Daoy (cell line): ENCODE measurements around the gene PAPOLA. TPM values are rescaled to one million over a fixed set of nuclear protein-coding genes. Genes with fewer than 3 reads are reported as not detected.

Experiments
- DNase-seq: peaks from one replicate; pipeline ENCODE4 v3.0.0-alpha.2; 2015; ENCODE audit warnings: low read depth
- total RNA-seq: library from RNA; depleted of rRNA; stranded (reverse); fragments of >200 nt; shearing (Covaris generic); gene quantifications from 2 replicates; pipeline ENCODE4 v1.2.3, GENCODE V29; 2014

PAPOLA gene
- total RNA-seq, 1 experiment from 2014 or later = 93.3 TPM

DNA sequence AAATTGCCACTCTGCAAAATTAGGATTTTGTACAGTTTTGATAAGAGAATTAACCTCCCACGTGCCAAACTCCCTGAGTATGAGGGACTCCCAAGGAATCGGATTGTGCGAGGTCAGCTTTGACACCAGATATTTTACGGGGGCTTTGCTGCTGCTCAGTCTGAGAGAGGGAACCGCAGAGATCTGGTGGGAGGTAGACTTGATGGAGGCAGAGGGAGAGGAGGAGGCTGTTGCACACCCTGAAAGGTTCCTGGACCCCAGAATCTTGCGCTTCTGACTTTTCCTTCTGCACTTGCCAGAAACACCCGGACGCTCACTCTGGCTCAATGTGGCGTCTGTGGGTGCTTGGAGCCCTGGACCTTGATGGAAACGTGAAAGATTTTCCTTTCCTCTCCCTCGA lies 83.9 kb downstream of the PAPOLA start:
- no peak for DNase-seq

DNA sequence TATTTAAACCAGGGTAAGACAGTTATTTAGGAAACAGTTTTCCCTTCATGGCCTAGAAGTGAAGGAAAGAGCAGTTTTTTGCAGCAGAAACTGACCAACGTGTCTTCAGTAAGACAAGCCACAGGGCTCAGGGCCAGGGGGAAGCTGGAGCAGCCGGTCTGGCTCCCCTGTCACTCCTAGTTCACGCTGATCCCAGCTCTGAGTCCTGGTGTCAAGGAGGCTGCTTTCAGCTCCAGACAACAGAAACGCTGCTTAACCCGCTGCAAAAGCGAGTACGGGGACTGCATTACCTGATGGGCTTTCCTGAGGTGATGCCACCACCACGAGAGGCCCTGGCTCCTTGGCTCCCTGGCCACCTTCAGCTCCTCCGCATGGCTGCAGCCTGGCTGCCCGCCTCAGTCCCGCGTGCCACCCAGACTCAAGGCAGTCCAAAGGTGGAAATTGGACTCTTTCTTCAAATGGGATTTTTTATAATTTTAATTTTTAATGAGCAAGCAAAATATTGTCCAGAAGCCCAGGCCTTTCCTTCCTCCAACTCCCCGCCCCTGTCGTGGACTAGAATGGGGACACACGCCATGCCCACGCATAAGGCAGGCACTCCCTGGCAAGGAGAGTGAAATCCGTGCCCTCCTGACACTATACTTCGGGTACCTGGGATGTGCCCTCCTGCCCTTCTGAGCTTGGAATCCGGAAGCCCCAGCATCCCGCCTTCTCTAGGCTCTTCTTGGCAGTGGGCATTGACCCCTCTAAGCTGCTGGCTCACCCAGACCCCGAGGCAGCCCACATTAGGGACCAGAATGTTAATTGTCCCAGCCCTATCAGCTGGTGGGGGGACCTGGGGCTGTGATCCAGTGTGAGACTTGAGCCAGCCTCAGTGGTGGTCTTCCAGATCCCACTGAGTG lies 85.0 kb downstream of the PAPOLA start:
- no peak for DNase-seq

DNA sequence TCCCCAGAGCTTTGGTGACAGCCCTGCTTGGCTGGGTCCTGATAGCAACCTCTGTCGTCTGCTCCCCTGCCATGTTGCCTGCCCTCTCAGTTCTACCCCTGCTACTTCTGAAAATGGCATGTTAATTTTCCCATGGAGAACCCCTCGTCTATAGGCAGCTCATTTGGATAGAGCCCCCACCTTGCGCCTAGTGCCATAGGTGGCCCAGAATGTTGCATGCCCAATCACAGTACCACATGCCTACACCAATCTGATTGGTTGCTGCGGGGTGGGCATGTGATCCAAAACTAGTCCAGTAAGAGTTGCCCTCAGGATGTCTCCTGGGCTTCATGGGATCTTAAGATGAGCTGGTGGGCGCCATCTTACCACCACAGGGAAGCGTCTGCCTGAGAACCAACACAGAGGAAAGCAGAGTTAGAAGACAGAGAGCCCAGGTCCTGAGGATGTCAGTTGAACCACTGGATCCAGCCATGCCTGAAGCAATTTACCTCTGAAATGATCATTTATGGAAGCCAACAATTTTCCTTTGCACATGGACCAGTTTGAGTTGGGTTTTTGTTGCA lies 85.7 kb downstream of the PAPOLA start:
- DNase-seq = no peak

GRCh38 chr14:96588410-96589257 lies 86.5 kb downstream of the PAPOLA start:
- DNase-seq = no peak

GRCh38 chr14:96589577-96589976 lies 87.4 kb downstream of the PAPOLA start:
- no peak for DNase-seq

DNA sequence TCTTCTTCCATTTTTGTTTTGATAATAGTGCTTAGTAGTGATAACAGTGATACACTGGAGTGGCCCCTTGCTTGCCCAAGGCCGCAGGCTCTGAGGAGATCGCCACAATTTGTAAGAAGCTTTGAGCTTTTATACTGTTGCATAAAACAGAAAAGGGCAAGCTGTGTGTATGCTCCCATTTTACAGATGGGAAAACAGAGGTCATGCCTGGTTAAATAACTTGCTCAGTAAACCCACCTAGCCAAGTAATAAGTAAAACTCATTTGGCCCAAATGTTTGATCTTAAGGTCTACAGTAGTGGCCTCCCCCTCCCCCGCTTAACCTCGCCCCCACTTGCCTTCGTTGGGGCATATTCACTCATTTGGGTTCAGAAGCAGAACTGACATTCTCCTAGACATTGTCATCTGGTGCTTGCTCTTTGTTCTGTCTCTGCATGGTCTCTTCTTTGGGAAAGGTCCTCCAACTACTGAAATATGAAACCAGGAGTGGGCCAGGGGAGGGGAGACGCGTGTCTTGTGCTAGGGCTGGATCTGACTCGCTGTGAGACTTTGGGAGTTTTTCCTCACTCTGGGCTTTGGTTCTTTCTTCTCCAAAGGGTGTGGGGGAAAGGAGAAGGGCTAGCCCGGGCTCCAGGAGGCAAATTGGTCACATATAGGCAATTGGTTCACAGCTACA lies 88.1 kb downstream of the PAPOLA start:
- DNase-seq = no peak

GRCh38 chr14:96592591-96593386 lies 90.6 kb downstream of the PAPOLA start:
- peak; percentile 79 for DNase-seq

GRCh38 chr14:96594961-96595360 lies 92.8 kb downstream of the PAPOLA start:
- DNase-seq = no peak

DNA sequence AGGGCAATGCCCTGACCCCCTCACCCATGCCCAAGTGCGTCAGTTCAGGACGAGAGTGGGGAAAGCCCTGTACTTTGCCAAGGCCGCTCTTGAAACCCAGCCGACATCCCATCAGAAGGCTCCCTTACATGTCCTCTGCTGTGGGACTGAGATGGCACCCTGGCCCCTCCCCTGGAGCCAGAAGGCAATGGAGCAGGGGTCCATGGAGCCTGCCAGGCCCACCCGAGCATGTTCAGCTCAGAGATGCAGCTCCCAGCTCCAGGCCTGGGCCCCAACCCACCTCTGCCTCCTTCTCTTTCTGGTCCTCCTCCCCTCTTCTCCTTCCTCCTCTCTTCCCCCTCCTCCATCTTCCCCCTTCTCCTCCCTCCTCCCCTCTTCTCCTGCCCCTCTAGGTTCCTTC lies 95.5 kb downstream of the PAPOLA start:
- DNase-seq = no peak

DNA sequence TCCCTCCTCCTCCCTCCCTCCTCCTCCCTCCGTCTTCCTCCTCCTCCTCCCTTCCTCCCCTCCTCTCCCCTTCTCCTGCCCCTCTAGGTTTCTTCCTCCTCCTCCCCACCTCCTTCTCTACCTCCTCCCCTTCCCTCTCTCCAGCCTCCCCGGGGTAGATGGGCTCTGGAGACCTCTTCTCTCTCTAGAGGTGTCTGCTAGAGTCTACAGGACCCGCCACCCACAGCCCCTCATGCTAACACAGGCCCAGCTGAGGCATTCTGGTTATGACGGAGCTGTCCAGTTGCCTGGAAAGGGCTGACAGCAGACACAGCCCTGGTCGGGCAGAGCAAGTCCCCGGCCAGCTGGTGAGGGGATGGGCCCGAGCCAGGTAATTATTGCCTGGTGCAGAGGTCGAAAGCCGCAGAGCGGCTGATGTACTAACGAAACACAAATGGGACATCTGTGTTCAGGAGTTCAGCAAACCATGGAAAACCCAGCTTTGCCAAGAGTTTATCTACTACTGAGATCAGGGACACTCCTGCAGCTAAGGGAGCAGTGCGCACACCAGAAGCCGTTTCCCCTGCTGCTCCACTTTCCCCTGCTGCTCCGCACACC lies 96.2 kb downstream of the PAPOLA start:
- no peak for DNase-seq

DNA sequence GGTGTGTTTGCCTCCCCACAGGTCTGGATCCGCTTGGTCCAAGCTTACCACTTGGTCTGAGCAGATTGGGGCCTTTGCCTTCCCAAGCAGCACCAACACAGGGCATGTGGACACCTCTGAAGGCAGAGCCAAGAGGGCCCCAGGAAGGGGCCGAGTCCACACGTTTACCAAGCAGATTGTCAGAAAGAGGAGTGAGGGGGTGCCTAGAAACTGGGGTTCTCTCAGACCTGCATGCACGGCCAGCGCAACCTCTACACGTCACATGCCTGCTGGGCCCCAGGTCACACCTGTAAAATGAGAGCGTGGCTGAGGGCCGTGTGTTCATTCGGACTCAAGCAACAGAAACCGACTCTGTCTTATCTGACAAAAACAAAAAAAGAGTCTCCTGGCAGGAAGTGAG lies 96.9 kb downstream of the PAPOLA start:
- no peak for DNase-seq

DNA sequence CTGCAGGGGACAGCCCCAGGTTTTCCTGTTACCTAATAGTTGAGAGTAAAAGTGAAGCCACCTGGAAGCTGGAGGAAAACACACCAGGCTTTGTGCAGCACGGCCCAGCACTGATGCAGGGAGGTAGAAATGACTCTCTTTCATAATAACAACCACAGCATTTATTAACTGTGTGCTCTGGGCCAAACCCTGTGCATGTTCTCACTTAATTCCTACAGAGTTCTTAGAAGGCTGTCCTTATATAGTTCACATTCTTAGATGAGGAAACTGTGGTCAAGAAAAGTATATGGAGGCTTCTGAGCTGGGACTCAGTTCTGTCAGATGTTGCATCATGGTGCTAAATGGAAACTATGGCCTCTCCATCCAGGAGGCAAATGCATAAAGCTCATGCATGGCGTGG lies 100.0 kb downstream of the PAPOLA start:
- DNase-seq = no peak

GRCh38 chr14:96603350-96604255 lies 101.4 kb downstream of the PAPOLA start:
- no peak for DNase-seq

DNA sequence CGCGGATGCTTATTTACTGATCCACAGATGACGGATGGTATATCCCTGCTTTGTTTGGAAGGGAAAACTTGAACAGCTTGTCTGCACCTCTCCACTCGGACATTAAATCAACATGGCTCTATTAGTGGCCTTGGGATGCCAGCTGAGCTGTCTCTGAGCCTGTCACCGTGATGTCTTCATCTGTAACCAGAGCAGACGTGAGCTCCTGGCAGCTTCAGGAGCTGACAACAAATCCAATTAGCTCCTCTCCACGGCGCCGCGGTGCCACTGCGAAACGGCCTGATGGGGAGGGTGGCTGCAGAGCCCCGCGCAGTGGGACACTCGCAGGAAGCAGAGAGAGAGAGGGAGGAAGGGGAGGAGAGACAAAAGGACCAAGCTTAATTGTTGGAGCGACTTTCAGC lies 112.3 kb downstream of the PAPOLA start:
- no peak for DNase-seq

- no peak for DNase-seq
These were observed 114.1 kb downstream of the PAPOLA start for GRCh38 chr14:96616161-96616721.
